Osteoblast (primary cell): ENCODE data around the gene AFG3L2. TPM values are rescaled to one million over a fixed set of nuclear protein-coding genes. Genes with fewer than 3 reads are reported as not detected.

ENCODE experiments used
- DNase-seq: peaks from one replicate; pipeline ENCODE4 v3.0.0; 2011; ENCODE audit warnings: low spot score, mixed read lengths; ENCODE audit not compliant: insufficient read length; ENCODE audit errors: missing footprints
- H2AFZ ChIP-seq: 2 replicates; pipeline ENCODE4 v1.6.0; 2011; ENCODE audit warnings: mild to moderate bottlenecking, low read length
- H3K27ac ChIP-seq: 2 replicates; pipeline ENCODE4 v1.5.1; 2011; ENCODE audit warnings: mild to moderate bottlenecking, low read depth, low read length, moderate library complexity
- H3K27me3 ChIP-seq: 2 replicates; pipeline ENCODE4 v1.6.0; 2012; ENCODE audit warnings: mild to moderate bottlenecking, control low read depth, inconsistent platforms, low read length, moderate library complexity; ENCODE audit not compliant: insufficient read depth
- H3K36me3 ChIP-seq: 2 replicates; pipeline ENCODE4 v1.5.1; 2011; ENCODE audit warnings: mild to moderate bottlenecking, low read length, control low read depth, moderate library complexity; ENCODE audit not compliant: insufficient read depth
- H3K4me1 ChIP-seq: 2 replicates; pipeline ENCODE4 v1.5.1; 2011; ENCODE audit warnings: mild to moderate bottlenecking, low read length, control low read depth, moderate library complexity; ENCODE audit not compliant: insufficient read depth
- H3K4me2 ChIP-seq: 2 replicates; pipeline ENCODE4 v1.6.0; 2011; ENCODE audit warnings: mild to moderate bottlenecking, low read length; ENCODE audit not compliant: insufficient read depth
- H3K4me3 ChIP-seq: fragments of 200-600 bp; sonication (generic); 3 replicates; pipeline ENCODE4 v1.5.1; 2012; ENCODE audit warnings: mild to moderate bottlenecking, low read length, inconsistent platforms; ENCODE audit not compliant: insufficient read depth
- H3K79me2 ChIP-seq: 2 replicates; pipeline ENCODE4 v1.6.0; 2012; ENCODE audit warnings: mild to moderate bottlenecking, low read length, control low read depth, inconsistent platforms; ENCODE audit not compliant: insufficient read depth
- H3K9me3 ChIP-seq: 2 replicates; pipeline ENCODE4 v1.5.1; 2011; ENCODE audit warnings: low read depth, low read length, control low read depth
- H4K20me1 ChIP-seq: 2 replicates; pipeline ENCODE4 v1.6.0; 2012; ENCODE audit warnings: mild to moderate bottlenecking, low read length, control low read depth; ENCODE audit not compliant: insufficient read depth
- total RNA-seq: library from RNA; depleted of rRNA; stranded (reverse); fragments of >200 nt; gene quantifications from 2 replicates; pipeline ENCODE4 v1.2.3, GENCODE V29; 2012
- TF ChIP-seq, protein P1 (sequence below): IDR thresholded peaks from 2 replicates; pipeline ENCODE4 v1.5.1; 2011; ENCODE audit warnings: mild to moderate bottlenecking, low read depth, low read length, moderate library complexity; ENCODE audit errors: extremely low read depth

AFG3L2 gene
- total RNA-seq = 61.9 and 65.5 TPM in 2 replicates

- no peaks in the 10 kb centered on the region for H3K27me3 ChIP-seq
- TF ChIP-seq, protein P1, sequence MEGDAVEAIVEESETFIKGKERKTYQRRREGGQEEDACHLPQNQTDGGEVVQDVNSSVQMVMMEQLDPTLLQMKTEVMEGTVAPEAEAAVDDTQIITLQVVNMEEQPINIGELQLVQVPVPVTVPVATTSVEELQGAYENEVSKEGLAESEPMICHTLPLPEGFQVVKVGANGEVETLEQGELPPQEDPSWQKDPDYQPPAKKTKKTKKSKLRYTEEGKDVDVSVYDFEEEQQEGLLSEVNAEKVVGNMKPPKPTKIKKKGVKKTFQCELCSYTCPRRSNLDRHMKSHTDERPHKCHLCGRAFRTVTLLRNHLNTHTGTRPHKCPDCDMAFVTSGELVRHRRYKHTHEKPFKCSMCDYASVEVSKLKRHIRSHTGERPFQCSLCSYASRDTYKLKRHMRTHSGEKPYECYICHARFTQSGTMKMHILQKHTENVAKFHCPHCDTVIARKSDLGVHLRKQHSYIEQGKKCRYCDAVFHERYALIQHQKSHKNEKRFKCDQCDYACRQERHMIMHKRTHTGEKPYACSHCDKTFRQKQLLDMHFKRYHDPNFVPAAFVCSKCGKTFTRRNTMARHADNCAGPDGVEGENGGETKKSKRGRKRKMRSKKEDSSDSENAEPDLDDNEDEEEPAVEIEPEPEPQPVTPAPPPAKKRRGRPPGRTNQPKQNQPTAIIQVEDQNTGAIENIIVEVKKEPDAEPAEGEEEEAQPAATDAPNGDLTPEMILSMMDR = no peak
- H3K27ac ChIP-seq = peak within 1 kb of the TSS; percentile 90
- H2AFZ ChIP-seq = peak within 1 kb of the TSS; percentile 86
- peaks cover 17% of the 10 kb centered on the region for H3K4me1 ChIP-seq
- no peaks in the 10 kb centered on the region for H3K9me3 ChIP-seq
- DNase-seq = peak; percentile 98
- no peaks in the 10 kb centered on the region for H3K36me3 ChIP-seq
- peak within 1 kb of the TSS; percentile 82 for H3K4me3 ChIP-seq
- peak within 1 kb of the TSS; percentile 94 for H3K4me2 ChIP-seq
- peaks cover 46% of the 10 kb centered on the region for H3K79me2 ChIP-seq
- H4K20me1 ChIP-seq = peaks cover 36% of the 10 kb centered on the region
Observed at GRCh38 chr18:12376754-12377555, at the start of gene AFG3L2. TSS of gene AFG3L2 (minus strand) at chr18:12377227. CDS start at chr18:12377082, 145 bp downstream.

DNA sequence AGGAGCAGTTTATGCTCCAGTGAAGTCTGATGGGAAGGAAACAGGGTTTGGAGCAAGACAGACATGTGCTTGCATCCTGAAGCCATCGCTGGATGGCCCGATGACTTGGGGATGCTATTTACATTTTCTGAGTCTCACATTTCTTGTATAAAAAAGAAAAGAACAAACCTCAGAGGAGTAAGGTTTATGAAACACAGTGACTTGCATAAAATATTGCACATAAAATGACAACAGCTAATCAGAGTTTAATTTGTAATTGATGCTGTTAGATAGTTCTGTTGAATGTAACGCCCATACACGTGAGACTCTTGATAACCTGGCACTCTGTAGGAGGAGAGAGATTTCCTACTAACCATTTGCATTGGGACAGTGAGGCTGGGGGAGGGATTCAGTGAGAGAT, 47.2 kb upstream of the AFG3L2 start:
- Histone ChIP-seq H3K4me2 (no peak overlapping the region), H3K9me3 (no peaks in the 10 kb centered on the region), H3K79me2 (peaks cover 5% of the 10 kb centered on the region), H3K4me3 (no peak overlapping the region), H3K36me3 (peaks cover 31% of the 10 kb centered on the region), H3K27me3 (no peaks in the 10 kb centered on the region), H4K20me1 (no peaks in the 10 kb centered on the region), H2AFZ (no peak overlapping the region), H3K4me1 (peaks cover 4% of the 10 kb centered on the region), H3K27ac (no peak overlapping the region)
- TF ChIP-seq, protein P1 = no peak
- DNase-seq = no peak

- no peak for DNase-seq
- no peaks in the 10 kb centered on the region for H3K9me3 ChIP-seq
- peaks cover 5% of the 10 kb centered on the region for H3K79me2 ChIP-seq
- peaks cover 27% of the 10 kb centered on the region for H3K36me3 ChIP-seq
- H2AFZ ChIP-seq = no peak overlapping the region
- TF ChIP-seq, protein P1 = no peak
- no peaks in the 10 kb centered on the region for H4K20me1 ChIP-seq
- H3K4me3 ChIP-seq = no peak overlapping the region
- no peaks in the 10 kb centered on the region for H3K27me3 ChIP-seq
- no peak overlapping the region for H3K4me2 ChIP-seq
- no peak overlapping the region for H3K27ac ChIP-seq
- H3K4me1 ChIP-seq = peaks cover 4% of the 10 kb centered on the region
Observed at GRCh38 chr18:12423820-12424219, 46.8 kb upstream of the AFG3L2 start.

DNA sequence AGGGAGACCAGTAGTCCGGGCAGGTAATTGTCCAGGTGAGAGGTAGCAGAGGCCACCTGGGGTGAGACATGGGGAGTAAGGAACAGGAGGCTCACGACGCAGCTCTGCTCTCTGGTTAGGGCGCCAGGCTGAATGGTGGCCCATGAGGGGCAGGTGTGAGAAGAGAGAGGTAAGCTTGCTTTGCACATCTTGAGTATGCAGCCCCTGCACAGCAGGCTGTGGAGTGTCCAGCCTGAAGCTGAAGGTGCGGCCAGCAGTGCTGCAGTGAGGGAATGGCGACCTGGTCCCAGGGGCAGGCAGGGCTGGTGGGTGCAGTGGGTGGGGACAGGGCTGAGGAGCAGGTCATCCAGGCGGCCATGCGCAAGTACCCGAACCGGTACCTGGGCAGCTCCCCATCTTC, 46.4 kb upstream of the AFG3L2 start:
- H3K9me3 ChIP-seq = no peaks in the 10 kb centered on the region
- peaks cover 25% of the 10 kb centered on the region for H3K36me3 ChIP-seq
- no peak overlapping the region for H3K4me3 ChIP-seq
- TF ChIP-seq, protein P1 = no peak
- H3K4me2 ChIP-seq = no peak overlapping the region
- no peaks in the 10 kb centered on the region for H4K20me1 ChIP-seq
- no peak overlapping the region for H2AFZ ChIP-seq
- H3K79me2 ChIP-seq = peaks cover 9% of the 10 kb centered on the region
- no peak overlapping the region for H3K27ac ChIP-seq
- no peak for DNase-seq
- H3K4me1 ChIP-seq = peaks cover 4% of the 10 kb centered on the region
- H3K27me3 ChIP-seq = no peaks in the 10 kb centered on the region
